Activated CD4-positive, alpha-beta T cell treated with anti-CD3 and anti-CD28 coated beads for 1 hour (primary cell): ENCODE results near the gene ENTPD1.
"Not testable (repeated sequence)": the region's sequence is repeated elsewhere in the genome, so short reads cannot be mapped to it uniquely, and the experiment has no call there.

ENCODE experiments used
- DNase-seq: peaks from one replicate; pipeline ENCODE4 v3.0.0-alpha.2; 2020

ENTPD1 gene

DNA sequence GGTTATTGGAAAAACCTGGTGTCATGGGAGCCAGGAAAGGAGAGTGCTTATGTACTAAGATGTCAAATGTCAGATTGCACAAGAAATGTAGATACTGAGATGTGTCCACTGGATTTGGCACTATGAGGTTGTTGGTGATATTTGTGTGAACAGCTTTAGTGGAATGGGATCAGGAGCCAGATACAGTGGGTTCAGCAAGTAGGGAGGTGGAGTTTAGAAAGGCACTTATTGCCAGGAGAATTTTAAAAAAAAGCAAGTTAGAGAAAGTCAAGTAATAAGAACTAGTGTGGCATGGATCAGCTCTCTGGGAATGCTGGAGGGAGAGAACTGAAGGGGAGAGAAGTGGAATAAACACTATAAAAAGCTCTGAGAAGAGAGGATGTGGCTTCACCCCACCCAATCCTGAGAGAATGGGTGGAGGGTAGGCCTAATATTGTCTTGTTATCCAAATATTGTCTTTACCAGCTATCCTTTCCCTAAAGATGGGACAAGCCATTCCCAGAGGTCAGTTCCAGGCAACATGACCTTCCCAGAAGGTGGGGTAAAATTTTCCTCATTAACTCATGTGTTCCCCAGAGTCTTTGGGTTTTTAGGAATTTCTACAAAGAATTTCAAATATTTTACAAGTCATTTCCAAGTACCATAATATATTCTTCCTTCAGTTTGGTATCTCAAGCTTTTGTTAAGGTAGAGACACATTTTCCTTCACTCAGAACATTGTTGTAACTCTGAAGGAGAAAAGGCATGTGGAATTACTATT, 42.3 kb downstream of the ENTPD1 start:
- DNase-seq = no peak

DNA sequence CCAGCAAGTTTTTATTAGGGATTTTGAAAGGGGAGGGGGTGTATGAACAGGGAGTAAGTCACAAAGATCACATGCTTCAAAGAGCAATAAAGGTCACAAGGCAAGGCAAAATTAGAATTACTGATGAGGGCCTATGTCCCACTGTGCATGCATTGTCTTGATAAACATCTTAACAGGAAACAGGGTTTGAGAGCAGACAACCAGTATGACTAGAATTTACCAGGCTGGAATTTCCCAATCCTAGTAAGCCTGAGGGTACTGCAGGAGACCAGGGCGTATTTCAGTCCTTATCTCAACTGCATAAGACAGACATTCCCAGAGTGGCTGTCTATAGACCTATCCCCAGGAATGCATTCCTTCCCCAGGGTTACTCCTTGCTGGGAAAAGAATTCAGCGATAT, 44.3 kb downstream of the ENTPD1 start:
- not testable (repeated sequence) for DNase-seq

DNA sequence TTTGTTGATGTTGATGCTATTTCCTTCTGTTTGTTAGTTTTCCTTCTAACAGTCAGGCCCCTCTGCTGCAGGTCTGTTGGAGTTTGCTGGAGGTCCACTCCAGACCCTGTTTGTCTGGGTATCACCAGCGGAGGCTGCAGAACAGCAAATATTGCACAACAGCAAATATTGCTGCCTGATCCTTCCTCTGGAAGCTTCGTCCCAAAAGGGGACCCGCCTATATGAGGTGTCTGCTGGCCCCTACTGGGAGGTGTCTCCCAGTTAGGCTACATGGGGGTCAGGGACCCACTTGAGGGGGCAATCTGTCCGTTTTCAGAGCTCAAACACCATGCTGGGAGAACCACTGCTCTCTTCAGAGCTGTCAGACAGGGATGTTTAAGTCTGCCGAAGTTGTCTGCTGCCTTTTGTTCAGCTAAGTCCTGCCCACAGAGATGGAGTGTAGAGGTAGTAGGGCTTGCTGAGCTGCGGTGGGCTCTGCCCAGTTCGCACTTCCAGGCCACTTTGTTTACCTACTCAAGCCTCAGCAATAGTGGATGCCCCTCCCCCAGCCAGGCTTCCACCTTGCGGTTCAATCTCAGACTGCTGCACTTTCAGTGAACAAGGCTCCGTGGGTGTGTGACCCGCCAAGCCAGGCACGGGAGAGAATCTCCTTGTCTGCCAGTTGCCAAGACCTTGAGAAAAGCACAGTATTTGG, 50.9 kb downstream of the ENTPD1 start:
- not testable (repeated sequence) for DNase-seq

DNA sequence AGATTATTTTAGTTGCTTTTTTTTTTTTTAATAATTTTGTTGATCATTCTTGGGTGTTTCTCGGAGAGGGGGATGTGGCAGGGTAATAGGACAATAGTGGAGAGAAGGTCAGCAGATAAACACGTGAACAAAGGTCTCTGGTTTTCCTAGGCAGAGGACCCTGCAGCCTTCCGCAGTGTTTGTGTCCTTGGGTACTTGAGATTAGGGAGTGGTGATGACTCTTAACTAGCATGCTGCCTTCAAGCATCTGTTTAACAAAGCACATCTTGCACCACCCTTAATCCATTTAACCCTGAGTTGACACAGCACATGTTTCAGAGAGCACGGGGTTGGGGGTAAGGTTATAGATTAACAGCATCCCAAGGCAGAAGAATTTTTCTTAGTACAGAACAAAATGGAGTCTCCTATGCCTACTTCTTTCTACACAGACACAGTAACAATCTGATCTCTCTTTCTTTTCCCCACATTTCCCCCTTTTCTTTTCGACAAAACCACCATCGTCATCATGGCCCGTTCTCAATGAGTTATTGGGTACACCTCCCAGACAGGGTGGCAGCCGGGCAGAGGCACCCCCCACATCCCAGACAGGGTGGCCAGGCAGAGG, 52.8 kb downstream of the ENTPD1 start:
- DNase-seq = not testable (repeated sequence)

DNA sequence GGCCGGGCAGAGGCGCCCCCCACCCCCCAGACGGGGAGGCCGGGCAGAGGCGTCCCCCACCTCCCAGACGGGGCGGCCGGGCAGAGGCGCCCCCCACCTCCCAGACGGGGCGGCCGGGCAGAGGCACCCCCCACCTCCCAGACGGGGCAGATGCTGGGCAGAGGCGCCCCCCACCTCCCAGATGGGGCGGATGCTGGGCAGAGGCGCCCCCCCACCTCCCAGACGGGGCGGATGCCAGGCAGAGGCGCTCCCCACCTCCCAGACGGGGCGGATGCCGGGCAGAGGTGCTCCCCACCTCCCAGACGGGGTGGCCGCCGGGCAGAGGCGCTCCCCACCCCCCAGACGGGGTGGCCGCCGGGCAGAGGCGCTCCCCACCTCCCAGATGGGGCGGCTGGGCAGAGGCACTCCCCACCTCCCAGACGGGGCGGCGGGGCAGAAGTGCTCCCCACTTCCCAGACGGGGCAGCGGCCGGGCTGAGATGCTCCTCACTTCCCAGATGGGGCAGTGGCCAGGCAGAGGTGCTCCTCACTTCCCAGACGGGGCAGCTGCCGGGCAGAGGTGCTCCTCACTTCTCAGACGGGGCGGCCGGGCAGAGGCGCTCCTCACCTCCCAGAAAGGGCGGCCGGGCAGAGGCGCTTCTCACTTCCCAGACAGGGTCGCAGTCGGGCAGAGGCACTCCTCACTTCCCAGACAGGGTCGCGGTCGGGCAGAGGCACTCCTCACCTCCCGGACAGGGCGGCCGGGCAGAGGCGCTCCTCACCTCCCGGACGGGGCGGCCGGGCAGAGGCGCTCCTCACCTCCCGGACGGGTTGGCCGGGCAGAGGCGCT, 53.6 kb downstream of the ENTPD1 start:
- DNase-seq = no peak

DNA sequence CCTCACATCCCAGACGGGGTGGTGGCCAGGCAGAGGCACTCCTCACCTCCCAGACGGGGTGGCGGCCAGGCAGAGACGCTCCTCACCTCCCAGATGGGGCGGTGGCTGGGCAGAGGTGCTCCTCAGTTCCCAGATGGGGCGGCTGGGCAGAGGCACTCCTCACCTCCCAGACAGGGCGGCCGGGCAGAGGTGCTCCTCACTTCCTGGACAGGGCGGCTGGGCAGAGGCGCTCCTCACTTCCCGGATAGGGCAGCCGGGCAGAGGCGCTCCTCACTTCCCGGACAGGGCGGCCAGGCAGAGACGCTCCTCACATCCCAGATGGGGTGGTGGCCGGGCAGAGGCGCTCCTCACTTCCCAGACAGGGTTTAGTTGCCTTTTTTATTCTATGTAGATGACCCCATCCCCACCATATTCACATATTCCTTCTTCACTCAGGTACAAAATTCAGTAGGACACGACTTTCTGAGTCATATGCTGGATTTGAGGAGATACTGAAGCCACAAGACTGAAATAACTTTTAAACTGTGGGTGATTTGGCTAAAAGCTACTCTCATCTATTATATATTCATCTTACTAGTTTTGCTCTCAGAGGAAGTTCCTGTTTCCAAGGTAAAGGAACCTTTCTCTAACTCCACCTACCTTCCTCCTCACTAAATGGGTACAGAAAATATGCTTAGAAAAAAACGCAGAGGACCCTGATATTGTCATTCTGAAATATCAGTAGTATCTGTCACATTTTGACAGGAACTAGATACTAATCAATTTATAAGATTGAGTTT, 54.4 kb downstream of the ENTPD1 start:
- no peak for DNase-seq

DNA sequence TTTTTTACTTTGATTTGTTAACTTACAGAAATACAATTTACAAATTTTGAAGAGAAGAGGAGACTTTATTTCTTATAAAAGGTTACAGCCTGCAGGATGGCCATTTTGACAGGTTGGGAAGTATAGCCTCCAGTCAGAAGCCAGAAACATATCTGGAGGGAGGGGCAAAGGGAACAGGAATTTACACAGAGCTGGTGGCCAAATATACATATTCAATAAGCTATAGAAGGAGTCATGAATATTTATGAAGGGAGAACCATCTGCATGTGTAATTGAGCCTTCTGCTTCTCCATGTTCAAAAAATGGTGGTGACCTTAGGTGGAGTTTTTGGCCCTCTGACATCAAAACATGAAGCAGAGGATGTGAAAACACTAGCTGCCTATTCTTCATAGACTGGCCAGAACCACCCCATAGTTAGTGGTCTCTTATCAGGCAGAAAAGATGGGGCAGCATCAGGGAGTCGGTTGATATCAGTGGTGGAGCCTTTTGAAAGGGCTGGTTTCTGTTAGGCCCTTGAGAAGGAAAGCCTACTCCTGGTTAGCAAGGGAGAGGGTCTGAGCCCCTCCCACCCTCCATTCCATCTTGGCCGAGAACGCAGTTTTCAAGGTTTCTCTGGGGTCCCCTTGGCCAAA, 57.2 kb downstream of the ENTPD1 start:
- DNase-seq = no peak

DNA sequence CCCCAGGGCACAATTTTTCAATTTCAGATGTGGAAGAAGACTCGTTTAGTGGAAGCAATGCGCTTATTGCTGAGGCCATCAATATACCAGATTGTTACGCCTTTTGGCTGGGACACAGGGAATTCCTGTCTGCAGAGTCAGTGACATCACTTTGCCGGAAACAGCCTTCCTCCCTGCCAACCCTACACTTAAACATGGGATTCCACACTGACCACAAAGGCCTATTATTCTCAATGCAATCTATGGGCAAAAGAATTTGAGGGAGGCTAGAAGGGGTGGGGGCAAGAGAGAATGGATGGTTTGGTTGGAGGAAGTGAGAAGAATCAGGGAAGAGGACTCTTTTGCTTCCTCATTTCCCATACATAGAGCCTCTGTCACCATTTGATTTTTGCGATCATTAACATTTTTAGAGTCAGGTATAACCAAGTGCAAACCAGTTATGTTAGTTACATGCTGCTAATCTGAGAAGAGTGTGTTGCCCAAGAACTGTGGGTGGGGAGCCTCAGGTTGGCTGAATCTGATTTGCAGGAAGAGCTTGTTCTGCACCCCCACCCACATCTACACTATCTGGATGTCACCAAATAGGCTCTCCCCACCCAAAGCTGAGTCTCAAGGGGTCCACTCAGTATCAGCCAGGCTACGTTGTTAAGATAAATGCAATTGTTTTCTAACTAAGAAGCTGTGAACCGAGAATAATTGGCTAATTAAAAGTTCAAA, 58.2 kb downstream of the ENTPD1 start:
- no peak for DNase-seq

DNA sequence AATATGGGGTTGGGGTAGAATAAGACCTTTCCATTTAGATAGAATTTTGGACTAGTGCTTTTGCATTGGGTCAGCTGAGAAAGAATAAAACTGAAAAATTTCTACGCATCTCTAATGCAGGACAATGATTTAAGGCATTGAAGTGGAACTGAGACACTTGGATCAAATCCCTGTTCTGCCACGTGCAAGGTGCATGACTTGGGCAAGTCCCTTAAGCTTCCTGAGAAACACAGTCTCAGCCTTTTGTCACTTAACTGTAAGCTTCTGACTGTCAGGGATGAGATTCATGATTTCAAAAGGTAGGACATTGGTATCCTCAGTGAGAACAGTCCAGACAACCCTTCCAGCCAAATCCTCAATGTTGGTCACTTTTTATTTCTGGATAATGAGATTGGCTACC, 59.2 kb downstream of the ENTPD1 start:
- DNase-seq = no peak

DNA sequence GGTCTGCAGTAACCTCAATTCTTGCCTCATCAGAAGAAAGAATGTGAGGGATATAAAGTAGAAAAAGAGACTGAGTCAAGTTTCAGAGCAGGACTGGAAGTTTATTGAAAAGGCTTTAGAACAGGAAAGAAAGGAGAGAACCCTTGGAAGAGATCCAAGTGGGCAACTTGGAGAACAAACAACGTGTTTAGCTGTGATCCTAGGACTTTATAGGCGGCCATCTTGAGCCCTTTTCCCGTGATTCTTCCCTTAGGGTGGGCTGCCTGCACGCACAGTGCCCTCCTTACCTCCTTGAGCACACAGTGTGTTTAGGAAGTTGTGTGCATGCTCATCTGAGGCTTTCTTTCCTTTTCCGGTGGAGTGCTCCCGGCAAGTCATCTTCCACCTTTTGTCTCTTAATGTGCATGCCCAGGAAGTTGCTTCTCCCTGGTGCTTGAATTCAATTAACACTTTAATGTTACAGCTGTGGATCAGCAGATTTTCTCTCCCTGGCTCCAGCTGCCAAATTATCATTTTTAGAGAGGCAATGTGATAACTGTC, 59.8 kb downstream of the ENTPD1 start:
- no peak for DNase-seq

DNA sequence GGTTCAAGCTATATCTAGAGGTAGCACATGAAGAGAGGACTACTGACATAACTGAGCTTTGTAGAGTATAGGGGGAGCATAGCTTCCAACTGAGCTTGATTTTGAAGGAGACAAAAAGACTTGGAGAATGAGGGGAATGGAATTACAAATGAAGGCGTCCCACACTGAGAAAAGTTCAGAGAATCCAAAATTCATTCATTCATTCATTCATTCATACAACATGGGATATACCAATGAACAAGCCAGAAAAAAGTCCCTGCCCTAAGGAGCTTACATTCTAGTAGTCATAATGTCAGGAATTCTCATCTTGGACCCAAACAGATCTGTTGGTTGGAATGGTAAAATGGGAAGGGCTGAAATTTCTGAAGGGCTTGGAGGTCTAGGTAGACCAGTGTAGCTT, 62.0 kb downstream of the ENTPD1 start:
- DNase-seq = no peak

DNA sequence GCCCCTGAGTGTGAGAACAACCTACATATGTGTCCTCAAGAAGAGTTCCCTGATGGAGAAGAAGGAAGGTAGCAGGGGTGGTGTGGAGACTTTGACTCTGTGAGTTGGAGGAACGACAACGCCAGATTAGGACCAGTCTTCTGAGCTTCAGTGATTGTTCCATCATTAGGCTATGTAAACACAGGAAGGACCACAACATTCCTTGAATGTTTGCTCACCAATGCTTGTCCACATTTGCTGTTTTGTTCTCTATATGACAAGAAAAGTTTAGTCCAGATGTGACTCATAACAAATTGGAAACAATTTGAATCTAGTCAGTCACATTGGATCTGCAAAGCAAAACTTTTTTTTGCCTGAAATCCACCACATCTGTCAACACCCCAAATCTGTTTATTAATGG, 62.7 kb downstream of the ENTPD1 start:
- DNase-seq = no peak

DNA sequence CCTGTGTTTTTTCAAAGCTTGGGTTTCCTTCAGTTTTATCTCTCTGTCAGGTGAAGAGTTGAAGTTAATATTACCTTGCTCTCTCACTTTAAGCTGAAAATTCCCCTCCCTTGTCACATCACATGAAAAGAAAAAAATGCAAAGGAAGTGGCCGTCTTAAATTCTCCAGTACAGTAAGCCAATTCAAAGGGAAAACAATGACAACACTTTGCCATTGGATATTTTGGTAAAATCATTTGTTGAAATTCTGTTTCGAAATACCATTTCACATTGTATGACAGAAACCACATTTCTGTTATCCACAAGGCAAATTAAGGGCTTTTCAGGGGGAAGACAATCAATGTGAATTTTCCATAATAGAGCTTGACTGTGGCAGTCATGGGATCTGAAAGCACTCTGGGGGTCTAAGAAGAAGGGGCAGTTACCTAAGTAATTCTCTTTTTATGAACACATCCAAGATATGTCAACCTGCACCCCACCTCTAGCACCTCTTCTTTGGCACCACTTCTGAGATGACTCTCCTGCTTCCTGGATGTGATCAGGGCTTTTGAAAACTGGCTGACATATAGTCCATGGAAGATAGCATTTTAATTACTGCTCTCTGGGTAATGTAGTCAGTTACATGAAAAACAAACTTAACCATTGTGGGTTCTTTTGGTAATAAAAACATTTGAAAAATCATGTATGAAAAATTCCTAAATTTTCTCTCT, 63.8 kb downstream of the ENTPD1 start:
- no peak for DNase-seq

DNA sequence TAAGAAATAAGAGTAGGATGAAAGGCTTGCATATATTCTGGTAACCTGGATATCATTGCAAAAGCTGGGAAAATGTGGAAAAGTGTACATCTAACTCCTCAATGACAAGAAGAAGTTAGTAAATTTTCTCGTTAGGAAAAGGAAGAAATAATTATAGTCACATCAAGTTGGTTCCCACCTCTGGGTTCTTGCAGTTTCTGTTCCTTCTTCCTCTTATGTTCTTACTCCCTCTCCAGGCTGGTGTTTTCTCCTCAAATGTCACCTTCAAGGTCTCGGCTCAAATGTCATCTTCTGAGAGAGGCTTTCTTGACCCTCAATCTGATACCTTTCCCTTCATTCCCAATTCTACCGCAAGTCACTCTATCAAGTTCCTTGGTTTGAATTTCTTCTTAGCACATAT, 64.4 kb downstream of the ENTPD1 start:
- no peak for DNase-seq

DNA sequence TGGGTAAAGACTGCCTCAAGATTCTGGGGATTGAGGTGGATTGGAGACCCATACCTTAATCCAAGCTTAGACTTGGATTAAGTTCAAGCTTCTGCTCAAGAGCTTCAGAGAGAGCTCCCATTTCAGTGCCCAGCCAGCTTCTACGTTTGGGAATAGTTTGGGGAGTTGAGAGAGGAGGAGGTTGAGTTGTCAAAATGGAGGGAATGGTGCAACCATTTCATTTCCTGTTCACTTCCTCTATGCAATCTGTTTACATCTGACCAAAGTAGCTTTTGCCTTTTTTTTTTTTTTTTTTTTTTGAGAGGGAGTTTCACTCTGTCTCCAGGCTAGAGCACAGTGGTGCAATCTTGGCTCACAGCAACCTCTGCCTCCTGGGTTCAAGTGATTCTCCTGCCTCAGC, 65.8 kb downstream of the ENTPD1 start:
- no peak for DNase-seq

DNA sequence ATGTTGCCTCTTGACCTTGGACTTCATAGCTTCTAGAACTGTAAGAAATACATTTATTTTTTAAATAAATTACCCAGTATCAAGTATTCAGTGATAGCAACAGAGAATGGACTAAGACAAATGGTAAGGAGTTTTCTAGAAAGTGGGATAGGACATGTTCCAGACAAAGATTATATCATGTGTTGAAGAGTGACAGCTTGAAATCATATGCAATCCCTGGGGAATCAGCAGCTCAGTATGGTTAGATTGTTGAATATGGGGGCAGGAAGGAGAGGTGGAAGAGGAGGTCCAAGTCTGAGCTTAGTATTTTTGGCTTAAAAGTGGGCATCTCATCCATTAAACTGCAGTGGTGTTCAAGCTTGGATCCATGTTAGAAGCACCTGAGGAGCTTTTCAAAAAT, 74.1 kb downstream of the ENTPD1 start:
- DNase-seq = no peak

DNA sequence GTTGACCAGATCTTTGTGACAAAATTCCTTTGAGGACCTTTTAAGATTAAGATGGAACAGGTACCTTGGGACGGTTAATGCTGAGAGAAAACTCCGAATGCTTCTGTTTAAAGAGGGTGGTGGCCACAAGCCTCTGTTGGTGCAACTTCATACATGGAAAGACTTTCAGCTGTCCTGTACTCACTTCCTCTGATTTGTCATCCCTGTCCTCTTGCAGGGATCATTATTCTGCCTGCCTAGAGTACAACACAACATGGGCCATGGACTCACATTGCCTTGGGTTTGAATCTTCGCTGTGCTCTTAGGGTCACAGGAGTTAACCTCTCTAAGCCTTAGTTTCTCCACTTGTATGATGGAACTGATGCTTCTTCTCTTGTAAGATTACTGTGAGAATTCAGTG, 75.1 kb downstream of the ENTPD1 start:
- DNase-seq = no peak

DNA sequence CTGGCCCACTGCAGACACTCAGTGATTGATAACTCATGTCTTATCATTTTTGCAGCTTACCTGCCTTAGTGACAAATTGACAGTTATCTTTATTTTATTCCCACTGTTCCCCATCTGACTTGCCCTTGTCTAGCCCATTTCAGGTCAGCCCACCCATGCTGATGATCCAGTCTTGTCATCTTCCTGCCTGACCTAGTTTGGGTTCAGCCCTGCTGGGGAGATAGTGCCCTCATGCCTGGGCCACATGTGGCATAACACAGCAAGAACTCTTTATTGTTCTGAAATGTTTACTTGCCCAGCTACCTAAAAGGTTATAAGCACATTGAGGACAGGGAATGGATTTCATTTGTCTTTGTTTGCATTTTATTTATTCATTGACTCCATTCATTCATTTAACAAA, 75.6 kb downstream of the ENTPD1 start:
- no peak for DNase-seq

DNA sequence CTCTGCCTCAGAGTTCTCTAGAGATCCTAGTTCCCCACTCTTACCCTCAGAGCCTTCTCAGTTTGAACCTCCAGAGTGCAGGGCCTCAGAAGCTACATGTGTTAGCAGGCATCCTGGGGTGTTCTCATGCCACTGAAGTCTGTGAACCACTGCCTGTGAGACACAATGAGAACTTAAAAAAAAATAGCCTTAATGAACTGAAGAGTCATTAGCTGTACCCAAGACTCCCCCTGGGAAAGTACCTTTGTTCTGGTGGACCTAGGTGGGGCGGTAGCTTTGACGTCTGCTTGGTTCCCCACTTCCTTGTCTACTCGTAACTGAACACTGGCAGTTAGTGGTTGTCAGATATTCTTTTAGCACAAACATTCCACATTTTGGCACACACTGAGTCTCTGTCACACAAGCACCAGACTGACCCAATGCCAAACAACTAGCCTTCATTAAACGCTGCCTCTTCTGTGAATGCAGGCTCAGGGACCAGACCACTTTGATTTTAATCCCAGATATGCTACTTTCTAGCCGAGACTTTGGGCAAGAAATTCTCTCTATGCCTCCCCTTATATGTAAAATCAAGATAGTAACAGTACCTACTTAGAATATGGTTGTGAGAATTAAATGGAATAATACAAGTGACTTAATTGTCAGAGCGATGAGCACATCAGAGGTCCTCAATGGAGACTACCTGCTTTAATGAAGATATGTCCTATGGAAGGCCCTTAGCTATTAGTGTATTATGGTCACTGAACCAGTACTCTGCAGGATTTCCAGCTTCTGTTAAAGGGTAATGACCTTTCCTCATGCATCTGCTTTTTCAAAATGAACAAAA, 76.5 kb downstream of the ENTPD1 start:
- no peak for DNase-seq
